Activated CD4-positive, alpha-beta T cell treated with anti-CD3 and anti-CD28 coated beads, Interleukin-2, amount 10 ng/mL, durations not matched to agents 24 days and 14 days (primary cell): ENCODE data around the gene CNPY1. TPM values are rescaled to one million over a fixed set of nuclear protein-coding genes. Genes with fewer than 3 reads are reported as not detected.
A peak's percentile ranks its signal among the peaks of the same experiment; 100 is the strongest.

Experiments used
- DNase-seq: peaks from one replicate; pipeline ENCODE4 v3.0.0; 2022
- H3K27ac Mint-ChIP-seq: one replicate; pipeline ENCODE4 v1.8.0; 2022; ENCODE audit warnings: mild to moderate bottlenecking, mixed read lengths
- H3K27me3 Mint-ChIP-seq: one replicate; pipeline ENCODE4 v1.8.0; 2022; ENCODE audit warnings: mixed read lengths
- H3K36me3 Mint-ChIP-seq: one replicate; pipeline ENCODE4 v1.8.0; 2022; ENCODE audit warnings: low read depth, mild to moderate bottlenecking, mixed read lengths
- H3K4me1 Mint-ChIP-seq: one replicate; pipeline ENCODE4 v1.8.0; 2021; ENCODE audit warnings: mixed read lengths
- H3K4me3 Mint-ChIP-seq: one replicate; pipeline ENCODE4 v1.8.0; 2022; ENCODE audit warnings: mild to moderate bottlenecking, moderate library complexity, mixed read lengths
- H3K9me3 Mint-ChIP-seq: one replicate; pipeline ENCODE4 v1.8.0; 2021; ENCODE audit warnings: mixed read lengths
- intact Hi-C: fragments of 100-400 bp; cut with micrococcal nuclease; formaldehyde crosslinking; loops from one replicate; pipeline ENCODE4 v1.15.1; 2023
- total RNA-seq: library from RNA; stranded (reverse); gene quantifications from 2 replicates; pipeline ENCODE4 v1.2.3, GENCODE V29; 2022

CNPY1 gene
- total RNA-seq, 1 donor from 2014 or later, result not detected

- no peak overlapping the region for H3K4me3 Mint-ChIP-seq
- H3K36me3 Mint-ChIP-seq, result no peaks in the 10 kb centered on the region
- H3K27me3 Mint-ChIP-seq, result peaks cover 10% of the 10 kb centered on the region
- no peaks in the 10 kb centered on the region for H3K9me3 Mint-ChIP-seq
- H3K4me1 Mint-ChIP-seq, result no peaks in the 10 kb centered on the region
- intact Hi-C loops, result no loop called here
- no peak overlapping the region for H3K27ac Mint-ChIP-seq
- DNase-seq, result no peak
Observed at GRCh38 chr7:155541986-155542675, 4.2 kb downstream of the CNPY1 start.

DNA sequence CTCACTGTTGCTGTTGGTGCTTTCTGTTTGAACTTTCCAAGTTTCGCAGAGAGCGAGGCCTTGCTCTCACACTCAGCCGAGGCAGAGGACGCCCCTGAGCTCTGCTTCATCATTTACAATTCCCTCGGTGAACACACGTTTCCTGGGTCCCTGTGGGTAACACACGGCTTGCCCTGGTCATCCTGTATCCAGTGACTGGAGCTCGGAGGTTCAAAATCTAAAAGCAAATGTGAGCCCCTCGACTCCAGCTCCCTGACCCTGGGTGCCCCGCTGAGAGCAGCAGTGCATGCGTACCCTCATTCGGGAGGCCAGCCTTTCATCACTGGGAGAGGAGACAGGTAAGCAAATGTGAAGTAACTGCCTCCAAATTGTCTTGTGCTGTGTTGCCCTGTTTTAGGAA lies 5.8 kb downstream of the CNPY1 start:
- Mint-ChIP-seq H3K27ac (no peak overlapping the region), H3K9me3 (no peaks in the 10 kb centered on the region), H3K36me3 (no peaks in the 10 kb centered on the region), H3K4me1 (no peaks in the 10 kb centered on the region), H3K27me3 (peaks cover 22% of the 10 kb centered on the region), H3K4me3 (no peak overlapping the region)
- intact Hi-C loops, result no loop called here
- DNase-seq, result no peak

DNA sequence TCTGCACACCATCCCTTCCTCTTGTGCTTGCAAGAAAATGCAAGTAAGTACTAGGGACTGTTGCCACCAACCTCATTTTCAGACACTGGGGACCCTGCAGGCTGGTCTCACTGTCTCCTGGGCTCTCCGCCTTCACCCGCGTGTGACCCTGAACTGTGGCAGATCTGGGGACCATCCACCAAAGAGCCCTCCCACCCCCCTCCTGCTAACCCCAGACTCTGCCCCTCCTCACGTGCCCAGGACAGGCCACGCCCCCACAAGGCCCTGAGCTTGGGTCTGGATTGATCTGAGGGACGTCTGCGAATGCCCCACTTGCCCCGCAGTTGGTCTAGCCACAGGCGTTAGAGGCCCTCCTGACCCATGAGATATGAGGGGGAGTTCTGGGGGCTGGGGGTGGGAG lies 8.1 kb downstream of the CNPY1 start:
- intact Hi-C loops, result loop anchor here (10.0 kb wide), 1 partner anchor 613 kb away; no protein-coding TSS in a partner anchor
- no peak overlapping the region for H3K27ac Mint-ChIP-seq
- H3K4me1 Mint-ChIP-seq, result peaks cover 2% of the 10 kb centered on the region
- no peak for DNase-seq
- no peak overlapping the region for H3K4me3 Mint-ChIP-seq
- H3K9me3 Mint-ChIP-seq, result no peaks in the 10 kb centered on the region
- H3K36me3 Mint-ChIP-seq, result no peaks in the 10 kb centered on the region
- H3K27me3 Mint-ChIP-seq, result peaks cover 41% of the 10 kb centered on the region

DNA sequence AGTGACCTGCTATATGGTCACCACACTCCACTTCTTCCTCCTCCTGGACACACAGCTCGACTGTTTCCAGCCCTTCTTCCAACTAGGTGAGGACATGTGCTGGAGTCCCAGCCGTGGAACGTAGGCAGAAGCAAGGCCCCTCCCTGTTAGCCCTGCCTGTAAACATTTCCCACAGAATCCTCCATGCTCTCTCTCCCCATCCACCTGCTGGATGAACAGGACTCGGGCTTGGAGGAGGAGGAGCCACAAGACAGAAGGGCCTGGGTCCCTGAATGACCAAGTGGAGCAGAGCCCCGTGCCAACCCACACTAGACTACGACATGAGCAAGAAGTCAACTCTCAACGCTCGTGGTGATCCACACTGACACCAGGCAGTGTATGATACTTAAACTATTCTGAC lies 9.9 kb downstream of the CNPY1 start:
- intact Hi-C loops, result loop anchor here (10.0 kb wide), 1 partner anchor 612 kb away; no protein-coding TSS in a partner anchor
- no peaks in the 10 kb centered on the region for H3K36me3 Mint-ChIP-seq
- no peak overlapping the region for H3K4me3 Mint-ChIP-seq

DNA sequence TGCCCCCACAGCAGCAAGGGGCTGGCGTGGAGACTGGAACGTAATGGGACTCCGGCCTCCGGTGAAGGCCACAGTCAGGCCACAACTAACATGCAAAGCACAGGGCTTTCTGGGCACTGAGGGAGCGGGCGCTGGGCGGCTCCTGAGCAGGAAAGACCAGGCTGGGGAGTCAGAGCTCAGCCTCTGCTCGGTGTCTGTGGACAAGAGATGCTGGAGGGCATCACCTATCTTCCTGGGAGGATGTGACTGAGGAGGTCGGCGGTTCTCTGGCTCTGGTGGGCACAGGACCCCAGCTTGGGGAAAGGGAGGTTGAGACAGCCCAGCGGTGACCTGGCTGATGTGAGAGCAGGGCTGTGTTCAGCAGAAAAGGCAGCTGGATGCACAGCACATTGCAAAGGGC lies 11.7 kb downstream of the CNPY1 start:
- no peak overlapping the region for H3K4me3 Mint-ChIP-seq
- no peak overlapping the region for H3K27ac Mint-ChIP-seq
- H3K9me3 Mint-ChIP-seq, result no peaks in the 10 kb centered on the region
- no peaks in the 10 kb centered on the region for H3K36me3 Mint-ChIP-seq
- intact Hi-C loops, result loop anchor here (5.0 to 10.0 kb wide), 2 partner anchors 278 to 610 kb away; partner anchors contain the start of gene SHH
- H3K27me3 Mint-ChIP-seq, result peaks cover 71% of the 10 kb centered on the region
- H3K4me1 Mint-ChIP-seq, result peaks cover 7% of the 10 kb centered on the region
- DNase-seq, result no peak

More for the DNA sequence above, 9.9 kb downstream of the CNPY1 start:
- no peak for DNase-seq
- H3K9me3 Mint-ChIP-seq, result no peaks in the 10 kb centered on the region
- no peak overlapping the region for H3K27ac Mint-ChIP-seq
- peaks cover 59% of the 10 kb centered on the region for H3K27me3 Mint-ChIP-seq
- peaks cover 7% of the 10 kb centered on the region for H3K4me1 Mint-ChIP-seq

GRCh38 chr7:155533827-155534690 lies 12.3 kb downstream of the CNPY1 start:
- Mint-ChIP-seq H3K36me3 (no peaks in the 10 kb centered on the region), H3K27me3 (peaks cover 69% of the 10 kb centered on the region), H3K4me3 (no peak overlapping the region), H3K4me1 (peaks cover 7% of the 10 kb centered on the region), H3K27ac (no peak overlapping the region), H3K9me3 (no peaks in the 10 kb centered on the region)
- peak; percentile 72 for DNase-seq
- intact Hi-C loops, result loop anchor here (2.0 to 10.0 kb wide), 5 partner anchors 23 to 609 kb away; partner anchors contain the start of gene SHH

DNA sequence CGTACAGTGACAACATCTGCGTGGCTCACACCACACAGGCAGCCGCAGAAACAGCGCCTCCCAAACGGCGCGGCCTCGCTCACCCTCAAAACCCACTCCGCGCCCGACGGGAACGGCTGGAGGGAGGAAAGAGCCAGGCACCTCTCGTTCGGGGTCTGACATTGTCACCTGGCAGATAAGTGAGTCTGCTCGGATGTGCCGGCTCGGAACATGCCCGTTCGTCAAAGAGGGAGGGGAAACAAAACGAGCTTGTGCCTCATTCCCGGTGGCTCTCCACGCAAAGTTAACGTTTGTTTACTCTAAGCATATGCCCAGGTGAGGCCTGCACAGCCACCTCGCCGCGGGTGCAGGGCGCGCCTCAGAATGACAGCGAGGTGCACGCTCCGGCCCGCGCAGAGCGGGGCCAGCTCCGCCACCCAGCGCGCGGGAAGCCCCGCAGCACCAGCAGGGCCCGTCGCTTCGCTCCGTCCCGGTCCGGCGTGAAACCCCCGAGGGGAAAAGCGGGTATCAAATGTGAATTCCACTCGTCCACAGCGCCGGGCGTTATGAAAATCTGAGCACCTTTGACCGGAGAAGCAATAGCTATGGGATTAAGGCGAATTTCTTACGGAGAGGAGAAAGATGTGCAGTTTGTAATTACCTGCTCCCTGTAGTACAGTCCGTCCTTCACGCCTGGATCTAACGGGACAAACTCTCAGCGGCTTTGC lies 13.1 kb downstream of the CNPY1 start:
- H3K27me3 Mint-ChIP-seq, result peaks cover 67% of the 10 kb centered on the region
- H3K36me3 Mint-ChIP-seq, result no peaks in the 10 kb centered on the region
- peaks cover 7% of the 10 kb centered on the region for H3K4me1 Mint-ChIP-seq
- peak; percentile 60 for DNase-seq
- H3K9me3 Mint-ChIP-seq, result no peaks in the 10 kb centered on the region
- peak overlapping the region; percentile 16 for H3K4me3 Mint-ChIP-seq
- no peak overlapping the region for H3K27ac Mint-ChIP-seq
- intact Hi-C loops, result loop anchor here (2.0 to 10.0 kb wide), 5 partner anchors 22 to 608 kb away; partner anchors contain the start of gene SHH

GRCh38 chr7:155532792-155533119 lies 13.6 kb downstream of the CNPY1 start:
- no peaks in the 10 kb centered on the region for H3K36me3 Mint-ChIP-seq
- no peaks in the 10 kb centered on the region for H3K9me3 Mint-ChIP-seq
- no peak for DNase-seq
- intact Hi-C loops, result loop anchor here (2.0 to 10.0 kb wide), 5 partner anchors 22 to 608 kb away; partner anchors contain the start of gene SHH
- H3K4me3 Mint-ChIP-seq, result peak overlapping the region; percentile 16
- H3K27me3 Mint-ChIP-seq, result peaks cover 67% of the 10 kb centered on the region
- peaks cover 7% of the 10 kb centered on the region for H3K4me1 Mint-ChIP-seq
- peak overlapping the region; percentile 5 for H3K27ac Mint-ChIP-seq

- no peak for DNase-seq
- Mint-ChIP-seq H3K27me3 (peaks cover 64% of the 10 kb centered on the region), H3K9me3 (no peaks in the 10 kb centered on the region), H3K27ac (no peak overlapping the region), H3K4me1 (peaks cover 7% of the 10 kb centered on the region), H3K36me3 (no peaks in the 10 kb centered on the region), H3K4me3 (no peak overlapping the region)
- intact Hi-C loops, result loop anchor here (2.0 to 10.0 kb wide), 5 partner anchors 21 to 607 kb away; partner anchors contain the start of gene SHH
Observed at GRCh38 chr7:155531681-155532080, 14.7 kb downstream of the CNPY1 start.

DNA sequence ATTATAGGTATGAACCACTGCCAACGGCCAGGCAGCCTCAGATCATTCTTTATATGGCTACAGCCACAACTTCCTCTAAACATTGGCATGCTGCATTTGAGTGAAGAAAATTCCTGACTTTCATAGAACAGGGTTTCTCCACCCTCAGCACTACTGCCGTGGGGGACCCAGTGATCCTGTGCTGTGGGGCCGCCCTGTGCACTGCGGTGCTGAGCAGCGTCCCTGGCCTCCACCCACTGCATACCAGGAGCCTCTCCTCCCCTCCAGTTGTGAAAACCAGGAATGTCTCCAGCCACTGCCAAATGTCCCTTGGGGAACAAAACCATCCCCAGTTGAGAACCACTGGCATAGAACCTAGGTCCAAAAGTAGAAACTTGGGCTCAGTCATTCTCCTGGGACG lies 15.8 kb downstream of the CNPY1 start:
- no peak overlapping the region for H3K4me3 Mint-ChIP-seq
- intact Hi-C loops, result loop anchor here (5.0 to 10.0 kb wide), 2 partner anchors 282 to 606 kb away; partner anchors contain the start of gene SHH
- H3K27ac Mint-ChIP-seq, result no peak overlapping the region

GRCh38 chr7:155529845-155530244 lies 16.5 kb downstream of the CNPY1 start:
- Mint-ChIP-seq H3K4me1 (peaks cover 7% of the 10 kb centered on the region), H3K27me3 (peaks cover 55% of the 10 kb centered on the region), H3K27ac (no peak overlapping the region), H3K9me3 (no peaks in the 10 kb centered on the region), H3K36me3 (no peaks in the 10 kb centered on the region), H3K4me3 (no peak overlapping the region)
- intact Hi-C loops, result loop anchor here (5.0 to 10.0 kb wide), 2 partner anchors 282 to 605 kb away; partner anchors contain the start of gene SHH
- DNase-seq, result no peak

More for the DNA sequence above, 15.8 kb downstream of the CNPY1 start:
- DNase-seq, result no peak
- Mint-ChIP-seq H3K9me3 (no peaks in the 10 kb centered on the region), H3K36me3 (no peaks in the 10 kb centered on the region), H3K27me3 (peaks cover 59% of the 10 kb centered on the region), H3K4me1 (peaks cover 7% of the 10 kb centered on the region)

GRCh38 chr7:155529346-155529745 lies 17.0 kb downstream of the CNPY1 start:
- no peak for DNase-seq
- H3K27ac Mint-ChIP-seq, result no peak overlapping the region
- H3K4me1 Mint-ChIP-seq, result peaks cover 7% of the 10 kb centered on the region
- no peak overlapping the region for H3K4me3 Mint-ChIP-seq
- H3K36me3 Mint-ChIP-seq, result no peaks in the 10 kb centered on the region
- intact Hi-C loops, result no loop called here
- peaks cover 50% of the 10 kb centered on the region for H3K27me3 Mint-ChIP-seq
- H3K9me3 Mint-ChIP-seq, result no peaks in the 10 kb centered on the region

DNA sequence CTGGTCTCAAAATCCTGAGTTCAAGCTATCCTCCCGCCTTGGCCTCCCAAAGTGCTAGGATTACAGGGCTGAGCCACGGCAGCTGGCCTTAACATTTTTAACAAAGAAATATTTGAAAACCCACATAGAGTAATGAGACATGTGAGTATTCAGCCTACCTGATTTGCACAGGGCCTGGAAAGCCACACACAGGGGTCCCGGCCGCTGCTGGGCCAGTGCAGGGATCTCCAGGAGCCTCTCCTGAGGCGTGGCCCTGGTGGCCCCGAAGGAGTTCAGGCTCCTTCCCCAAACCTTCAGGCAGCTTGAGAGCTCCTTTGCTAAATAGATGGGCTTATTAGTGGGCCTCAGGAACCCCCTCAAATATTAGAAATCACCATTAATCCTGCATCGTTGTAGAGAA lies 18.7 kb downstream of the CNPY1 start:
- intact Hi-C loops, result no loop called here
- no peak for DNase-seq
- Mint-ChIP-seq H3K36me3 (no peaks in the 10 kb centered on the region), H3K9me3 (no peaks in the 10 kb centered on the region), H3K4me3 (no peak overlapping the region), H3K27me3 (peaks cover 36% of the 10 kb centered on the region), H3K27ac (no peak overlapping the region), H3K4me1 (peaks cover under 1% of the 10 kb centered on the region)
